HepG2 (cell line): Measurements from ENCODE around the gene CMC1. TPM values are rescaled to one million over a fixed set of nuclear protein-coding genes. Genes with fewer than 3 reads are reported as not detected.

Experiments used
- ATAC-seq: fragments of 200-7000 bp; cut with Tn5 transposase; 3 replicates; pipeline ENCODE4 v1.9.1; 2020; ENCODE audit warnings: mild to moderate bottlenecking, moderate library complexity
- BruUV-seq: library from RNA; stranded (reverse); fragments of 400-500 nt; replicated peaks from 2 replicates; lab custom pipeline; 2021; lab: Mats Ljungman, UMichigan
- CTCF ChIA-PET: fragments of 300-600 bp; formaldehyde crosslinking; extraction: SDS; loops from one replicate; lab custom pipeline; 2021; ENCODE audit warnings: low total read pairs, inconsistent platforms, low intra/inter-chr PET ratio; lab: Yijun Ruan, JAX
- POLR2A ChIA-PET: fragments of 350-600 bp; sonication (Branson Sonifier 250); formaldehyde crosslinking; loops from one replicate; lab custom pipeline; 2020; ENCODE audit warnings: antibody characterized with exemption, inconsistent platforms; lab: Yijun Ruan, JAX
- DNase-seq: peaks from one replicate; pipeline ENCODE4 v3.0.0-alpha.2; 2015; ENCODE audit warnings: low spot score
- FAIRE-seq: peaks from 3 replicates; lab custom pipeline; 2011; peaks lifted over from hg19 to GRCh38; lab: Jason Lieb, UNC
- H2AFZ ChIP-seq: one replicate; pipeline ENCODE4 v1.6.1; 2011; ENCODE audit warnings: low read length, inconsistent platforms
- H3K27ac ChIP-seq: fragments of 300-600 bp; 3 replicates; pipeline ENCODE4 v1.8.0; 2011; ENCODE audit warnings: mixed run types, mild to moderate bottlenecking, mixed read lengths, low read length, inconsistent platforms; ENCODE audit not compliant: insufficient read depth; ENCODE audit errors: extremely low read length
- H3K27me3 ChIP-seq, 2 experiments: fragments of 200-600 bp in 1 of 2; 2 replicates in 1 of 2; 3 replicates in 1 of 2; pipeline versions ENCODE4 v1.6.0 to v1.8.0; 2011; ENCODE audit warnings: low read length in 2 of 2, mild to moderate bottlenecking in 2 of 2, moderate library complexity in 2 of 2, inconsistent platforms in 1 of 2; ENCODE audit not compliant: insufficient read depth in 2 of 2, control insufficient read depth in 1 of 2
- H3K36me3 ChIP-seq, 2 experiments: fragments of 200-600 bp in 1 of 2; replicated peaks in 1 of 2; 2 replicates in 1 of 2; 3 replicates in 1 of 2; pipeline versions ENCODE4 v1.5.1 to v1.8.0; 2011; ENCODE audit warnings: low read length in 2 of 2, inconsistent platforms in 1 of 2; ENCODE audit not compliant: insufficient read depth in 2 of 2, control insufficient read depth in 1 of 2
- H3K4me1 ChIP-seq: 2 replicates; pipeline ENCODE4 v1.5.1; 2012; ENCODE audit warnings: low read length, inconsistent platforms; ENCODE audit not compliant: insufficient read depth
- H3K4me2 ChIP-seq: 2 replicates; pipeline ENCODE4 v1.6.0; 2011; ENCODE audit warnings: low read depth, low read length, inconsistent platforms
- H3K4me3 ChIP-seq, 3 experiments: fragments of 200-600 bp in 1 of 3; sonication (generic), shearing (Covaris generic) in 1 of 3; replicated peaks in 1 of 3; 2 replicates each; pipeline ENCODE4 v1.5.1; 2011 to 2016; ENCODE audit warnings: low read length in 3 of 3, inconsistent platforms in 2 of 3, low read depth in 2 of 3, mild to moderate bottlenecking in 2 of 3, control low read depth in 1 of 3, mixed read lengths in 1 of 3; ENCODE audit not compliant: insufficient read depth in 1 of 3
- H3K79me2 ChIP-seq: one replicate; pipeline ENCODE4 v1.6.1; 2011; ENCODE audit warnings: low read length, inconsistent platforms; ENCODE audit not compliant: insufficient read depth
- H3K9ac ChIP-seq: 2 replicates; pipeline ENCODE4 v1.6.0; 2011; ENCODE audit warnings: mild to moderate bottlenecking, low read depth, low read length, inconsistent platforms; ENCODE audit not compliant: insufficient read depth
- H3K9me3 ChIP-seq: 2 replicates; pipeline ENCODE4 v1.5.1; 2012; ENCODE audit warnings: mild to moderate bottlenecking, low read length
- H4K20me1 ChIP-seq: 2 replicates; pipeline ENCODE4 v1.6.0; 2011; ENCODE audit warnings: inconsistent platforms, mild to moderate bottlenecking, low read length, moderate library complexity; ENCODE audit not compliant: insufficient read depth
- IKZF1 ChIP-seq: fragments of 450-650 bp; IDR thresholded peaks from 2 replicates; pipeline ENCODE4 v1.7.1; 2016
- ISL2 ChIP-seq: sonication (generic); formaldehyde crosslinking; IDR thresholded peaks from 2 replicates; pipeline ENCODE4 v1.5.0; 2020; ENCODE audit warnings: missing genetic modification reagents
- MEIS1 ChIP-seq: sonication (generic); formaldehyde crosslinking; IDR thresholded peaks from 2 replicates; pipeline ENCODE4 v1.9.0; 2021; ENCODE audit warnings: mild to moderate bottlenecking, missing genetic modification reagents, moderate library complexity, borderline replicate concordance
- RBM22 ChIP-seq: fragments of 200-400 bp; formaldehyde crosslinking; optimal IDR thresholded peaks from 2 replicates; pipeline ENCODE3; 2017; ENCODE audit warnings: mild to moderate bottlenecking, low read length, moderate library complexity
- SMARCE1 ChIP-seq: fragments of 450-650 bp; IDR thresholded peaks from 2 replicates; pipeline ENCODE4 v1.6.1; 2017; ENCODE audit warnings: borderline replicate concordance
- SRY ChIP-seq: sonication (generic); formaldehyde crosslinking; IDR thresholded peaks from 2 replicates; pipeline ENCODE4 v1.8.0; 2022; ENCODE audit warnings: mild to moderate bottlenecking, missing genetic modification reagents
- ZNF383 ChIP-seq: sonication (generic); formaldehyde crosslinking; IDR thresholded peaks from 2 replicates; pipeline ENCODE4 v1.4.0; 2020; ENCODE audit warnings: missing genetic modification reagents, mild to moderate bottlenecking, borderline replicate concordance
- ZNF891 ChIP-seq: sonication (generic); formaldehyde crosslinking; IDR thresholded peaks from 2 replicates; pipeline ENCODE4 v1.5.0; 2020; ENCODE audit warnings: mild to moderate bottlenecking, missing genetic modification reagents
- WGBS: methylation state at CpG from one replicate; pipeline ENCODE4 v1.1.6; 2017; ENCODE audit warnings: low lambda C conversion rate; 5-methylcytosine and 5-hydroxymethylcytosine counted together
- in situ Hi-C: cut with HindIII; loops from 2 replicates; pipeline ENCODE4 v1.10.0; 2017; ENCODE audit warnings: low pct_unique_long_range_greater_than_20kb; ENCODE audit not compliant: extremely low pct_ligation_motif_present
- intact Hi-C: fragments of 100-400 bp; cut with micrococcal nuclease; formaldehyde crosslinking; loops from one replicate; pipeline ENCODE4 v1.10.0; 2022; ENCODE audit not compliant: unreplicated experiment
- polyA plus RNA-seq, 8 experiments: library from polyadenylated mRNA; depleted of rRNA in 3 of 8; stranded (reverse) in 7 of 8; unstranded in 1 of 8; fragments of >200 nt; fragmentation: Illumina TruSeq in 4 of 8; extraction: Trizol in 4 of 8; gene quantifications; 2 replicates each; pipeline versions ENCODE4 v1.2.1 to v1.2.3, GENCODE V29; 2011 to 2016; ENCODE audit warnings: low read depth in 4 of 8, missing spikeins in 1 of 8, mixed read lengths in 1 of 8; ENCODE audit not compliant: insufficient read depth in 1 of 8
- total RNA-seq, 5 experiments: library from RNA; depleted of rRNA; stranded (reverse); fragments of >200 nt; fragmentation: Illumina TruSeq; extraction: Trizol; gene quantifications; 2 replicates each; pipeline ENCODE4 v1.2.3, GENCODE V29; 2016; ENCODE audit warnings: low read depth in 1 of 5
- TF ChIP-seq, protein P1 (sequence below): sonication (generic); formaldehyde crosslinking; IDR thresholded peaks from 2 replicates; pipeline ENCODE4 v1.4.0; 2020; ENCODE audit warnings: missing genetic modification reagents
- TF ChIP-seq, protein P2 (sequence below): sonication (generic); formaldehyde crosslinking; IDR thresholded peaks from 2 replicates; pipeline ENCODE4 v1.4.0; 2020; ENCODE audit warnings: missing genetic modification reagents

Gene CMC1
- total and polyA plus RNA-seq, 2 of the 13 experiments (the other 11 are each of a cell fraction or from before 2014, with no cell fraction given), result 22.1 to 29.5 TPM

DNA sequence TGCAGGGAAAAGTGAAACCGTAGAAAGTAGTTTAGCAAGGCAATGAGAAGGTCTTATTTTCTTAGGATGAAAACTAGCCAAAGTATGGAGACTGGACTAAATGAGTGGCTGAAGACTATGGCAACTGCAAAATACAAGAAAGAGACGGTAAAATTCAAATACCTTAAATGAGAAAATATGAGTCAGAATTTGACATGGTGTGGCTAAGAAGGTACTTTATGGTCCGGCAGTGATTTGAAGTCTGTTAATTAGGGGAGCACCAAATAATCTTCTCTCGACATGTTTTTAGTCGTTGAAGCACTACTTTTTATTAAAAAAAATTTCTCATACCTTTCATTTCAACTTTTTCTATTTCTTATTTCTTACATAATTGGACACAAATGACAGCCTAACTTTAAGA, 12.8 kb upstream of the CMC1 start:
- H3K79me2 ChIP-seq, result no peaks in the 10 kb centered on the region
- TF ChIP-seq ISL2 (CRISPR knock-in tag) (no peak), SMARCE1 (no peak), MEIS1 (no peak), RBM22 (no peak), IKZF1 (no peak), SRY (CRISPR knock-in tag) (no peak), ZNF383 (no peak), ZNF891 (CRISPR knock-in tag) (no peak)
- TF ChIP-seq, protein P1, sequence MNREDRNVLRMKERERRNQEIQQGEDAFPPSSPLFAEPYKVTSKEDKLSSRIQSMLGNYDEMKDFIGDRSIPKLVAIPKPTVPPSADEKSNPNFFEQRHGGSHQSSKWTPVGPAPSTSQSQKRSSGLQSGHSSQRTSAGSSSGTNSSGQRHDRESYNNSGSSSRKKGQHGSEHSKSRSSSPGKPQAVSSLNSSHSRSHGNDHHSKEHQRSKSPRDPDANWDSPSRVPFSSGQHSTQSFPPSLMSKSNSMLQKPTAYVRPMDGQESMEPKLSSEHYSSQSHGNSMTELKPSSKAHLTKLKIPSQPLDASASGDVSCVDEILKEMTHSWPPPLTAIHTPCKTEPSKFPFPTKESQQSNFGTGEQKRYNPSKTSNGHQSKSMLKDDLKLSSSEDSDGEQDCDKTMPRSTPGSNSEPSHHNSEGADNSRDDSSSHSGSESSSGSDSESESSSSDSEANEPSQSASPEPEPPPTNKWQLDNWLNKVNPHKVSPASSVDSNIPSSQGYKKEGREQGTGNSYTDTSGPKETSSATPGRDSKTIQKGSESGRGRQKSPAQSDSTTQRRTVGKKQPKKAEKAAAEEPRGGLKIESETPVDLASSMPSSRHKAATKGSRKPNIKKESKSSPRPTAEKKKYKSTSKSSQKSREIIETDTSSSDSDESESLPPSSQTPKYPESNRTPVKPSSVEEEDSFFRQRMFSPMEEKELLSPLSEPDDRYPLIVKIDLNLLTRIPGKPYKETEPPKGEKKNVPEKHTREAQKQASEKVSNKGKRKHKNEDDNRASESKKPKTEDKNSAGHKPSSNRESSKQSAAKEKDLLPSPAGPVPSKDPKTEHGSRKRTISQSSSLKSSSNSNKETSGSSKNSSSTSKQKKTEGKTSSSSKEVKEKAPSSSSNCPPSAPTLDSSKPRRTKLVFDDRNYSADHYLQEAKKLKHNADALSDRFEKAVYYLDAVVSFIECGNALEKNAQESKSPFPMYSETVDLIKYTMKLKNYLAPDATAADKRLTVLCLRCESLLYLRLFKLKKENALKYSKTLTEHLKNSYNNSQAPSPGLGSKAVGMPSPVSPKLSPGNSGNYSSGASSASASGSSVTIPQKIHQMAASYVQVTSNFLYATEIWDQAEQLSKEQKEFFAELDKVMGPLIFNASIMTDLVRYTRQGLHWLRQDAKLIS (CRISPR knock-in tag), result no peak
- TF ChIP-seq, protein P2, sequence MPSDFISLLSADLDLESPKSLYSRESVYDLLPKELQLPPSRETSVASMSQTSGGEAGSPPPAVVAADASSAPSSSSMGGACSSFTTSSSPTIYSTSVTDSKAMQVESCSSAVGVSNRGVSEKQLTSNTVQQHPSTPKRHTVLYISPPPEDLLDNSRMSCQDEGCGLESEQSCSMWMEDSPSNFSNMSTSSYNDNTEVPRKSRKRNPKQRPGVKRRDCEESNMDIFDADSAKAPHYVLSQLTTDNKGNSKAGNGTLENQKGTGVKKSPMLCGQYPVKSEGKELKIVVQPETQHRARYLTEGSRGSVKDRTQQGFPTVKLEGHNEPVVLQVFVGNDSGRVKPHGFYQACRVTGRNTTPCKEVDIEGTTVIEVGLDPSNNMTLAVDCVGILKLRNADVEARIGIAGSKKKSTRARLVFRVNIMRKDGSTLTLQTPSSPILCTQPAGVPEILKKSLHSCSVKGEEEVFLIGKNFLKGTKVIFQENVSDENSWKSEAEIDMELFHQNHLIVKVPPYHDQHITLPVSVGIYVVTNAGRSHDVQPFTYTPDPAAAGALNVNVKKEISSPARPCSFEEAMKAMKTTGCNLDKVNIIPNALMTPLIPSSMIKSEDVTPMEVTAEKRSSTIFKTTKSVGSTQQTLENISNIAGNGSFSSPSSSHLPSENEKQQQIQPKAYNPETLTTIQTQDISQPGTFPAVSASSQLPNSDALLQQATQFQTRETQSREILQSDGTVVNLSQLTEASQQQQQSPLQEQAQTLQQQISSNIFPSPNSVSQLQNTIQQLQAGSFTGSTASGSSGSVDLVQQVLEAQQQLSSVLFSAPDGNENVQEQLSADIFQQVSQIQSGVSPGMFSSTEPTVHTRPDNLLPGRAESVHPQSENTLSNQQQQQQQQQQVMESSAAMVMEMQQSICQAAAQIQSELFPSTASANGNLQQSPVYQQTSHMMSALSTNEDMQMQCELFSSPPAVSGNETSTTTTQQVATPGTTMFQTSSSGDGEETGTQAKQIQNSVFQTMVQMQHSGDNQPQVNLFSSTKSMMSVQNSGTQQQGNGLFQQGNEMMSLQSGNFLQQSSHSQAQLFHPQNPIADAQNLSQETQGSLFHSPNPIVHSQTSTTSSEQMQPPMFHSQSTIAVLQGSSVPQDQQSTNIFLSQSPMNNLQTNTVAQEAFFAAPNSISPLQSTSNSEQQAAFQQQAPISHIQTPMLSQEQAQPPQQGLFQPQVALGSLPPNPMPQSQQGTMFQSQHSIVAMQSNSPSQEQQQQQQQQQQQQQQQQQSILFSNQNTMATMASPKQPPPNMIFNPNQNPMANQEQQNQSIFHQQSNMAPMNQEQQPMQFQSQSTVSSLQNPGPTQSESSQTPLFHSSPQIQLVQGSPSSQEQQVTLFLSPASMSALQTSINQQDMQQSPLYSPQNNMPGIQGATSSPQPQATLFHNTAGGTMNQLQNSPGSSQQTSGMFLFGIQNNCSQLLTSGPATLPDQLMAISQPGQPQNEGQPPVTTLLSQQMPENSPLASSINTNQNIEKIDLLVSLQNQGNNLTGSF (CRISPR knock-in tag), result no peak
- no peaks in the 10 kb centered on the region for H3K36me3 ChIP-seq
- no peaks in the 10 kb centered on the region for H3K9me3 ChIP-seq
- H3K9ac ChIP-seq, result no peak overlapping the region
- ChIA-PET POLR2A (no interaction called here), CTCF (no interaction called here)
- DNase-seq (no peak), ATAC-seq (no peak), FAIRE-seq (no peak)
- H3K4me2 ChIP-seq, result no peak overlapping the region
- no peaks in the 10 kb centered on the region for H4K20me1 ChIP-seq
- 91% methylated on average over 5 of the region's 5 CpGs for WGBS
- H3K27me3 ChIP-seq, result no peaks in the 10 kb centered on the region
- peaks cover 15% of the 10 kb centered on the region for H3K4me1 ChIP-seq
- BruUV-seq, result no TSS peak
- no peak overlapping the region for H3K27ac ChIP-seq
- no peak overlapping the region for H2AFZ ChIP-seq
- in situ Hi-C loops, result no loop called here
- intact Hi-C loops, result no loop called here
- no peak overlapping the region for H3K4me3 ChIP-seq
